ENCODE results near the gene GSAP. TPM values are rescaled to one million over a fixed set of nuclear protein-coding genes. Genes with fewer than 3 reads are reported as not detected.
"Not testable (repeated sequence)": the region's sequence is repeated elsewhere in the genome, so short reads cannot be mapped to it uniquely, and the experiment has no call there.

Gene GSAP
- total and polyA plus RNA-seq, 5 experiments from 2014 or later = 5.9 to 25.8 (median 7.8) TPM

- DNase-seq (no peak), ATAC-seq (no peak)
- Mint-ChIP-seq H3K27me3 (no peaks in the 10 kb centered on the region), H3K36me3 (no peaks in the 10 kb centered on the region), H3K9me3 (no peaks in the 10 kb centered on the region), H3K27ac (peak overlapping the region in 3 of 10 donors; percentile 25 to 46 (median 34)), H3K4me3 (peak overlapping the region in 1 of 10 donors; percentile 22), H3K4me1 (peaks cover 28 to 57% (median 53%) of the 10 kb centered on the region in 4 donors)
- POLR2A ChIA-PET = interaction anchor here (0.6 to 0.9 kb wide), 2 partner anchors 60 to 148 kb away, joined by 3 to 6 read pairs; no protein-coding TSS in a partner anchor
Measured at GRCh38 chr7:77349141-77349540, 67.0 kb downstream of the GSAP start.

- POLR2A ChIA-PET = interaction anchor here (0.6 to 0.9 kb wide), 3 partner anchors 60 to 180 kb away, joined by 3 to 6 read pairs (median 5); no protein-coding TSS in a partner anchor
- Mint-ChIP-seq H3K4me1 (peaks cover 25 to 50% (median 46%) of the 10 kb centered on the region in 4 donors), H3K4me3 (peak overlapping the region in 6 of 10 donors; percentile 0 to 51 (median 16)), H3K9me3 (no peaks in the 10 kb centered on the region), H3K27ac (peak overlapping the region in 7 of 10 donors; percentile 11 to 70 (median 33)), H3K27me3 (no peaks in the 10 kb centered on the region), H3K36me3 (no peaks in the 10 kb centered on the region)
- DNase-seq = no peak
- ATAC-seq = no peak
Measured at GRCh38 chr7:77348371-77348813, 67.8 kb downstream of the GSAP start.

GRCh38 chr7:77346441-77346840 is 69.7 kb downstream of the GSAP start:
- Mint-ChIP-seq H3K27me3 (no peaks in the 10 kb centered on the region), H3K4me3 (no peak overlapping the region), H3K36me3 (no peaks in the 10 kb centered on the region), H3K27ac (no peak overlapping the region), H3K4me1 (peaks cover 12 to 31% (median 26%) of the 10 kb centered on the region in 4 donors), H3K9me3 (no peaks in the 10 kb centered on the region)
- no peak for ATAC-seq
- DNase-seq = no peak
- POLR2A ChIA-PET = no interaction called here

GRCh38 chr7:77345426-77345825 is 70.7 kb downstream of the GSAP start:
- H3K4me3 Mint-ChIP-seq, H3K36me3 Mint-ChIP-seq, ATAC-seq, DNase-seq, H3K27me3 Mint-ChIP-seq, H3K9me3 Mint-ChIP-seq, POLR2A ChIA-PET, H3K27ac Mint-ChIP-seq: not testable (repeated sequence)
- H3K4me1 Mint-ChIP-seq = peaks cover 16 to 26% (median 20%) of the 10 kb centered on the region in 4 donors

- Mint-ChIP-seq H3K27me3 (no peaks in the 10 kb centered on the region), H3K36me3 (peaks cover 0 to 5% (median 0%) of the 10 kb centered on the region in 3 donors), H3K27ac (peak overlapping the region in 4 of 10 donors; percentile 2 to 32 (median 6)), H3K4me3 (no peak overlapping the region), H3K4me1 (peaks cover 14 to 46% (median 25%) of the 10 kb centered on the region in 4 donors), H3K9me3 (no peaks in the 10 kb centered on the region)
- DNase-seq (no peak), ATAC-seq (no peak)
- POLR2A ChIA-PET = no interaction called here
Measured at GRCh38 chr7:77339726-77340125, 76.4 kb downstream of the GSAP start.

GRCh38 chr7:77338883-77339629 is 77.1 kb downstream of the GSAP start:
- DNase-seq (no peak), ATAC-seq (no peak)
- Mint-ChIP-seq H3K27ac (peak overlapping the region in 7 of 10 donors; percentile 2 to 80 (median 24)), H3K4me3 (peak overlapping the region in 1 of 10 donors; percentile 5), H3K27me3 (no peaks in the 10 kb centered on the region), H3K4me1 (peaks cover 14 to 48% (median 25%) of the 10 kb centered on the region in 4 donors), H3K9me3 (no peaks in the 10 kb centered on the region), H3K36me3 (peaks cover 0 to 5% (median 2%) of the 10 kb centered on the region in 3 donors)
- POLR2A ChIA-PET = no interaction called here

GRCh38 chr7:77338260-77338659 is 77.9 kb downstream of the GSAP start:
- Mint-ChIP-seq H3K9me3 (no peaks in the 10 kb centered on the region), H3K27ac (peak overlapping the region in 6 of 10 donors; percentile 7 to 65 (median 22)), H3K4me1 (peaks cover 14 to 55% (median 25%) of the 10 kb centered on the region in 4 donors), H3K36me3 (peaks cover 0 to 7% (median 3%) of the 10 kb centered on the region in 3 donors), H3K4me3 (peak overlapping the region in 4 of 10 donors; percentile 2 to 28 (median 6)), H3K27me3 (no peaks in the 10 kb centered on the region)
- DNase-seq (no peak), ATAC-seq (no peak)
- POLR2A ChIA-PET = no interaction called here

GRCh38 chr7:77337456-77337990 is 78.6 kb downstream of the GSAP start:
- POLR2A ChIA-PET = no interaction called here
- Mint-ChIP-seq H3K27ac (peak overlapping the region in 4 of 10 donors; percentile 7 to 64 (median 14)), H3K27me3 (no peaks in the 10 kb centered on the region), H3K9me3 (no peaks in the 10 kb centered on the region), H3K36me3 (peaks cover 0 to 7% (median 3%) of the 10 kb centered on the region in 3 donors), H3K4me1 (peaks cover 14 to 58% (median 25%) of the 10 kb centered on the region in 4 donors), H3K4me3 (no peak overlapping the region)
- ATAC-seq (no peak), DNase-seq (no peak)

GRCh38 chr7:77335581-77335980 is 80.6 kb downstream of the GSAP start:
- Mint-ChIP-seq H3K27ac (peak overlapping the region in 3 of 10 donors; percentile 7 to 32 (median 28)), H3K4me3 (no peak overlapping the region), H3K36me3 (peaks cover 0 to 7% (median 3%) of the 10 kb centered on the region in 3 donors), H3K27me3 (no peaks in the 10 kb centered on the region), H3K9me3 (no peaks in the 10 kb centered on the region), H3K4me1 (peaks cover 21 to 72% (median 32%) of the 10 kb centered on the region in 4 donors)
- no peak for ATAC-seq
- no peak for DNase-seq
- POLR2A ChIA-PET = no interaction called here

- Mint-ChIP-seq H3K27ac (peak overlapping the region in 1 of 10 donors; percentile 44), H3K4me1 (peaks cover 24 to 74% (median 40%) of the 10 kb centered on the region in 4 donors)
- POLR2A ChIA-PET = interaction anchor here (0.6 kb wide), 1 partner anchor 1013 kb away, joined by 4 read pairs; no protein-coding TSS in a partner anchor
- not testable (repeated sequence) for H3K27me3 Mint-ChIP-seq, DNase-seq, ATAC-seq, H3K9me3 Mint-ChIP-seq, H3K36me3 Mint-ChIP-seq, H3K4me3 Mint-ChIP-seq
Measured at GRCh38 chr7:77334039-77334438, 82.1 kb downstream of the GSAP start.

GRCh38 chr7:77331938-77332695 is 84.0 kb downstream of the GSAP start:
- DNase-seq (peak in 8 of 10 donors; percentile 12 to 68 (median 38)), ATAC-seq (peak; percentile 71 to 86)
- Mint-ChIP-seq H3K4me1 (peaks cover 30 to 75% (median 46%) of the 10 kb centered on the region in 4 donors), H3K27me3 (no peaks in the 10 kb centered on the region), H3K36me3 (peaks cover 0 to 6% (median 3%) of the 10 kb centered on the region in 3 donors), H3K9me3 (no peaks in the 10 kb centered on the region), H3K27ac (peak overlapping the region in 3 of 10 donors; percentile 17 to 27 (median 22)), H3K4me3 (peak overlapping the region in 1 of 10 donors; percentile 1)
- POLR2A ChIA-PET = interaction anchor here (0.5 to 0.7 kb wide), 2 partner anchors 9 to 39 kb away, joined by 4 to 6 read pairs; no protein-coding TSS in a partner anchor

- Mint-ChIP-seq H3K27ac (peak overlapping the region in 3 of 10 donors; percentile 9 to 80 (median 40)), H3K9me3 (no peaks in the 10 kb centered on the region), H3K4me3 (peak overlapping the region in 4 of 10 donors; percentile 1 to 52 (median 17)), H3K27me3 (no peaks in the 10 kb centered on the region), H3K4me1 (peaks cover 29 to 73% (median 49%) of the 10 kb centered on the region in 4 donors), H3K36me3 (peaks cover 0 to 15% (median 6%) of the 10 kb centered on the region in 3 donors)
- POLR2A ChIA-PET = no interaction called here
- DNase-seq (peak in 1 of 10 donors; percentile 29), ATAC-seq (no peak)
Measured at GRCh38 chr7:77330169-77330882, 85.8 kb downstream of the GSAP start.
